ENCODE results near the gene ATAD1.
"Not testable (repeated sequence)": the region's sequence is repeated elsewhere in the genome, so short reads cannot be mapped to it uniquely, and the experiment has no call there.

ATAD1 gene

DNA sequence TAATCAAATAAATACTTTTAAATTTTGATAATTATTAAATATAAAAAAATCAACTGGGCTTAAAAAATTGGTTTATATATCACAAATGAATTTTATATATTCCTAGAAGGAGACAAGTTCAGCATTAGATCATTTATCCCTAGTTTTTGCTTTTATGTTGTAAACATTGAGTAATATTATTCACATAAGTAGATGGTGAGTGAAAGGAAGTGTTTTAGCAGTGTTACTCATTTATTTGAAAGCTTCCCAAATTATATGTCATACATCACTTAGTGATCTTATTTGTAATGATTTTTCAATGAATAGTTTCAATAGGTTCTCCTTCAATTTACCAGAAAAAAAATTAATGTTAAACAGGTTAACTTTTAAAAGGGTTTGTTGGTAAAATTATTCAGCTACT is 29.5 kb upstream of the ATAD1 start:
- H3K27ac ChIP-seq (ENCODE audit: low read depth, low read length), result no peak overlapping the region
- H3F3A ChIP-seq (ENCODE audit: control insufficient read depth, insufficient read depth), result no peaks in the 10 kb centered on the region
- H3K4me1 ChIP-seq (ENCODE audit: control insufficient read depth, low read length), result peaks cover 18% of the 10 kb centered on the region
- H3K9me3 ChIP-seq (ENCODE audit: control insufficient read depth, insufficient read depth, low read length), result no peaks in the 10 kb centered on the region
- H3K9me2 ChIP-seq (replicated peaks; ENCODE audit: control insufficient read depth, low read length), result no peaks in the 10 kb centered on the region
- no peaks in the 10 kb centered on the region for H4K20me1 ChIP-seq (ENCODE audit: control insufficient read depth, insufficient read depth, low read depth, low read length)
- H3K36me3 ChIP-seq (ENCODE audit: control insufficient read depth, low read length), result no peaks in the 10 kb centered on the region
- H3K4me2 ChIP-seq (ENCODE audit: low read length), result no peak overlapping the region
- no peaks in the 10 kb centered on the region for H3K27me3 ChIP-seq (ENCODE audit: control insufficient read depth, low read length)
- H3K79me2 ChIP-seq (ENCODE audit: control insufficient read depth, low read length), result no peaks in the 10 kb centered on the region
- TF ChIP-seq EZH2phosphoT487 (IDR thresholded peaks at IDR 0.05; ENCODE audit: borderline replicate concordance, low read length), result no peak
- TF ChIP-seq, protein P1, sequence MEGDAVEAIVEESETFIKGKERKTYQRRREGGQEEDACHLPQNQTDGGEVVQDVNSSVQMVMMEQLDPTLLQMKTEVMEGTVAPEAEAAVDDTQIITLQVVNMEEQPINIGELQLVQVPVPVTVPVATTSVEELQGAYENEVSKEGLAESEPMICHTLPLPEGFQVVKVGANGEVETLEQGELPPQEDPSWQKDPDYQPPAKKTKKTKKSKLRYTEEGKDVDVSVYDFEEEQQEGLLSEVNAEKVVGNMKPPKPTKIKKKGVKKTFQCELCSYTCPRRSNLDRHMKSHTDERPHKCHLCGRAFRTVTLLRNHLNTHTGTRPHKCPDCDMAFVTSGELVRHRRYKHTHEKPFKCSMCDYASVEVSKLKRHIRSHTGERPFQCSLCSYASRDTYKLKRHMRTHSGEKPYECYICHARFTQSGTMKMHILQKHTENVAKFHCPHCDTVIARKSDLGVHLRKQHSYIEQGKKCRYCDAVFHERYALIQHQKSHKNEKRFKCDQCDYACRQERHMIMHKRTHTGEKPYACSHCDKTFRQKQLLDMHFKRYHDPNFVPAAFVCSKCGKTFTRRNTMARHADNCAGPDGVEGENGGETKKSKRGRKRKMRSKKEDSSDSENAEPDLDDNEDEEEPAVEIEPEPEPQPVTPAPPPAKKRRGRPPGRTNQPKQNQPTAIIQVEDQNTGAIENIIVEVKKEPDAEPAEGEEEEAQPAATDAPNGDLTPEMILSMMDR (IDR thresholded peaks at IDR 0.05; ENCODE audit: low read depth, low read length, poor library complexity, severe bottlenecking), result no peak
- H3K4me3 ChIP-seq (ENCODE audit: low read length), result no peak overlapping the region

DNA sequence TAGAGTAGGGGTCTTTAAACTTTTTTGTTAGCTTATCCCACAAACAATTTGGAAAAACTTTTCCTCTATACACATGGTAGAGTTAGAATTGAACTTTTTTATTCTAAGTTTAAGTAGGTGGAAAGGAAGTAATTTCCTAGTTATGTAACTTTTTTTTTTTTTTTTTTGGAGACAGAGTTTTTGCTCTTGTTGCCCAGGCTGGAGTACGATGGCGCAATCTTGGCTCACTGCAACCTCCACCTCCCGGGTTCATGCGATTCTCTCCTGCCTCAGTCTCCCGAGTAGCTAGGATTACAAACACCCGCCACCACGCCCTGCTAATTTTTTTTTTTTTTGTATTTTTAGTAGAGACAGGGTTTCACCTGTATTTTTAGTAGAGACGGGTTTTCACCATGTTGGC is 28.7 kb upstream of the ATAD1 start:
- H3K4me1 ChIP-seq (ENCODE audit: control insufficient read depth, low read length), result peaks cover 18% of the 10 kb centered on the region
- H3K27me3 ChIP-seq (ENCODE audit: control insufficient read depth, low read length); H3K36me3 ChIP-seq (ENCODE audit: control insufficient read depth, low read length); H3K4me2 ChIP-seq (ENCODE audit: low read length); H3K9me3 ChIP-seq (ENCODE audit: control insufficient read depth, insufficient read depth, low read length); H3K4me3 ChIP-seq (ENCODE audit: low read length); H3F3A ChIP-seq (ENCODE audit: control insufficient read depth, insufficient read depth); H3K9me2 ChIP-seq (replicated peaks; ENCODE audit: control insufficient read depth, low read length); H3K27ac ChIP-seq (ENCODE audit: low read depth, low read length); H4K20me1 ChIP-seq (ENCODE audit: control insufficient read depth, insufficient read depth, low read depth, low read length); H3K79me2 ChIP-seq (ENCODE audit: control insufficient read depth, low read length): not testable (repeated sequence)

DNA sequence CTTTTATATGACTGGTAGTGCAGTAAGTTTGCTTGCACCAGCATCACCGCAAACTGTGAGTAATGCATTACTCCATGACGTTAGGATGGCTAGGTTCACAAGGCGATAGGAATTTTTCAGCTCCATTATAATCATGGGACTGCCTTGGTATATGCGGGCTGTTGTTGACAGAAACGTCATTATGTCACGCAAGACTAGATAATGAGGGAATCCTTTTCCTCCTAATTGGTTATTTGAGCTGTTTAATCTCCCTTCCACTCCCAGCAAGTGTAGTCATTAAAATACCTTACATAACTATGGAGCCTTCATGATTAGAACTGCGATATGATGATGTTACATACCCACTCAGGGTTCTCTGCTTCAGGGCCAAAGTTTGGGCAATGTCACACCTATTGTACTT is 28.0 kb upstream of the ATAD1 start:
- no peak for TF ChIP-seq EZH2phosphoT487 (IDR thresholded peaks at IDR 0.05; ENCODE audit: borderline replicate concordance, low read length)
- TF ChIP-seq, protein P1 (IDR thresholded peaks at IDR 0.05; ENCODE audit: low read depth, low read length, poor library complexity, severe bottlenecking), result no peak
- Histone ChIP-seq H4K20me1 (ENCODE audit: control insufficient read depth, insufficient read depth, low read depth, low read length) (no peaks in the 10 kb centered on the region), H3K36me3 (ENCODE audit: control insufficient read depth, low read length) (no peaks in the 10 kb centered on the region), H3K4me3 (ENCODE audit: low read length) (no peak overlapping the region), H3K4me1 (ENCODE audit: control insufficient read depth, low read length) (peaks cover 14% of the 10 kb centered on the region), H3K27me3 (ENCODE audit: control insufficient read depth, low read length) (no peaks in the 10 kb centered on the region), H3F3A (ENCODE audit: control insufficient read depth, insufficient read depth) (no peaks in the 10 kb centered on the region), H3K9me2 (replicated peaks; ENCODE audit: control insufficient read depth, low read length) (no peaks in the 10 kb centered on the region), H3K79me2 (ENCODE audit: control insufficient read depth, low read length) (no peaks in the 10 kb centered on the region), H3K27ac (ENCODE audit: low read depth, low read length) (no peak overlapping the region), H3K4me2 (ENCODE audit: low read length) (no peak overlapping the region), H3K9me3 (ENCODE audit: control insufficient read depth, insufficient read depth, low read length) (no peaks in the 10 kb centered on the region)

DNA sequence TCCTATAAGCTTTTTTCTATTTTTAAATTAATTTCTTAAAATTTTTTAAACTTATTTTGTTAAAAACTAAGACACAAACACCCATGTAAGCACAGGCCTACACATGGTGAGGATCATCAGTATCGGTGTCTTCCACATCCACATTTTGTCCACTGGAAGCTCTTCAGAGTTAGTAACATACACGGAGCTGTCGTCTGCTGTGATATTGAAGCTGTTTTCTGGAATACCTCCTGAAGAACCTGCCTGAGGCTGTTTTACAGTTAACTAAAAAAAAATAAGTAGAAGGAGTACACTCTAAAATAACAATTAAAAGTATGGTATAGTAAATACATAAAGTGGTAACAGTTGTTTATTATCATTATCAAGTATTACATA is 27.6 kb upstream of the ATAD1 start:
- Histone ChIP-seq H3K79me2 (ENCODE audit: control insufficient read depth, low read length) (no peaks in the 10 kb centered on the region), H4K20me1 (ENCODE audit: control insufficient read depth, insufficient read depth, low read depth, low read length) (no peaks in the 10 kb centered on the region), H3K4me3 (ENCODE audit: low read length) (no peak overlapping the region), H3K4me1 (ENCODE audit: control insufficient read depth, low read length) (peaks cover 10% of the 10 kb centered on the region), H3K36me3 (ENCODE audit: control insufficient read depth, low read length) (no peaks in the 10 kb centered on the region), H3K4me2 (ENCODE audit: low read length) (no peak overlapping the region), H3K27ac (ENCODE audit: low read depth, low read length) (no peak overlapping the region), H3K27me3 (ENCODE audit: control insufficient read depth, low read length) (no peaks in the 10 kb centered on the region), H3K9me2 (replicated peaks; ENCODE audit: control insufficient read depth, low read length) (no peaks in the 10 kb centered on the region), H3F3A (ENCODE audit: control insufficient read depth, insufficient read depth) (no peaks in the 10 kb centered on the region), H3K9me3 (ENCODE audit: control insufficient read depth, insufficient read depth, low read length) (no peaks in the 10 kb centered on the region)
- TF ChIP-seq EZH2phosphoT487 (IDR thresholded peaks at IDR 0.05; ENCODE audit: borderline replicate concordance, low read length), result no peak
- TF ChIP-seq, protein P1 (IDR thresholded peaks at IDR 0.05; ENCODE audit: low read depth, low read length, poor library complexity, severe bottlenecking), result no peak
